ENCODE measurements around the gene ARHGEF3. TPM values are rescaled to one million over a fixed set of nuclear protein-coding genes. Genes with fewer than 3 reads are reported as not detected.

The ARHGEF3 gene
- total and polyA plus RNA-seq, 9 donors: 23.5 to 48.2 (median 39.5) TPM

DNA sequence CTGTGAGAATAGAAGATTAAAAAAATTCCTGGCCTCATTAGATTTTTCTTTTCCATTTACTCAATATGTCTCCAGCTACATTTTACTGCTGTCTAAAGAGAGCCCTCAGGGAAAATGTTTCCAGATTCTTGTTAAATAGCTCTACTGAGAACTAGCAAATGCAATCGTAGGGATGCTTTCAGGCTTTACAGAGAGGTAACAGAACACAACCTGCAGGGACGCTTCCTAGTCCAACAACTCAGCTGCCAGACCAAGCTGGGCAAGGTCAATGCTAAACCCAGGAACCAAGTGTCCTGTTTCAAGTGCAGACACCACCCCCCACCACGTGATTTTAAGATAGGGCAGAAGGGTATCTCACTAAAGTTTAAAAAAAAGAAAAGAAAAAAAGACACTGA lies 25.2 kb downstream of the ARHGEF3 start:
- TF ChIP-seq, protein P1, sequence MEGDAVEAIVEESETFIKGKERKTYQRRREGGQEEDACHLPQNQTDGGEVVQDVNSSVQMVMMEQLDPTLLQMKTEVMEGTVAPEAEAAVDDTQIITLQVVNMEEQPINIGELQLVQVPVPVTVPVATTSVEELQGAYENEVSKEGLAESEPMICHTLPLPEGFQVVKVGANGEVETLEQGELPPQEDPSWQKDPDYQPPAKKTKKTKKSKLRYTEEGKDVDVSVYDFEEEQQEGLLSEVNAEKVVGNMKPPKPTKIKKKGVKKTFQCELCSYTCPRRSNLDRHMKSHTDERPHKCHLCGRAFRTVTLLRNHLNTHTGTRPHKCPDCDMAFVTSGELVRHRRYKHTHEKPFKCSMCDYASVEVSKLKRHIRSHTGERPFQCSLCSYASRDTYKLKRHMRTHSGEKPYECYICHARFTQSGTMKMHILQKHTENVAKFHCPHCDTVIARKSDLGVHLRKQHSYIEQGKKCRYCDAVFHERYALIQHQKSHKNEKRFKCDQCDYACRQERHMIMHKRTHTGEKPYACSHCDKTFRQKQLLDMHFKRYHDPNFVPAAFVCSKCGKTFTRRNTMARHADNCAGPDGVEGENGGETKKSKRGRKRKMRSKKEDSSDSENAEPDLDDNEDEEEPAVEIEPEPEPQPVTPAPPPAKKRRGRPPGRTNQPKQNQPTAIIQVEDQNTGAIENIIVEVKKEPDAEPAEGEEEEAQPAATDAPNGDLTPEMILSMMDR (IDR thresholded peaks at IDR 0.05): no peak
- no peak for TF ChIP-seq POLR2A (IDR thresholded peaks at IDR 0.05)
- TF ChIP-seq EP300 (IDR thresholded peaks at IDR 0.05): no peak
- no peaks in the 10 kb centered on the region for H3K27me3 ChIP-seq
- H3K4me3 ChIP-seq: no peak overlapping the region
- H3K36me3 ChIP-seq: no peaks in the 10 kb centered on the region
- H3K27ac ChIP-seq: no peak overlapping the region
- DNase-seq: no peak
- H3K9me3 ChIP-seq: no peaks in the 10 kb centered on the region
- intact Hi-C loops (cut with DNase I): no loop called here
- WGBS, 3 donors: 64 to 72% (median 71%) methylated on average over 3 of the region's 3 CpGs
- peaks cover 8% of the 10 kb centered on the region for H3K4me1 ChIP-seq (ENCODE audit: insufficient read depth)

DNA sequence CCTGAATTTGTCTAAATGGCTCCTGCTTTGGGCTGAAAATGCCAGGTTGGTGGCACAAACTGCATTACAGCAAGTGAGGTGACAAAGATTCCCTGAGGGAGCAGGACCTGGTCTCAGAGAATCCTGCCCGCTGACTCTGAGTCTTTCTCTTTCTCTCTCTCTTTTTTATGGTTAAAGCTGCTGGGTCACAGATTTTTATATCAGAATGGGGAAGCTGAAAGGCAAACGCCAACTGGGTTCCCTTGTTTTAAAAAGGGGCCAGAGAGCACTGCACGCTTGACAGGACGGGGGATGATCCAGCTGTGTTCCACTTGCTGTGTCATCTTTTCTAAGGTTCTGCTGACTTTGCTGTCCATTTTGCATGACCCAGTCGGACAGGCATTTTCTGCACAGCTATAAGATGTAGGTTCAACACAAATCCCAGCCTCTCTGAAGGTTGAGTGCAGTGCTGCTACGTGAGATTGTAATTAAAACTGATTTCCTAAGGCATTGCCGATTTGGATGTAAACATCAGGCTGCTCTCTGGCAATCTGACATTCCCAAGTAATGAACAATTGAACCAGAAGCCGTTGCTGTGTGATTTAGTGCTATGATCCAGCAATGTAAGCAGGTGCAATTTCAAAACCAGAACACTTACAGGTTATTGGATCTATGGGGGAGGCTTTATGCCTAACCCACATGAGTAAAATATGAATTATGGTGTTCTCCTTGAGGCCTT lies 25.8 kb downstream of the ARHGEF3 start:
- no peak for DNase-seq
- Histone ChIP-seq H3K27ac (no peak overlapping the region), H3K4me1 (ENCODE audit: insufficient read depth) (peaks cover 8% of the 10 kb centered on the region), H3K9me3 (no peaks in the 10 kb centered on the region), H3K4me3 (no peak overlapping the region), H3K27me3 (no peaks in the 10 kb centered on the region), H3K36me3 (no peaks in the 10 kb centered on the region)
- intact Hi-C loops (cut with DNase I): no loop called here
- WGBS, 3 donors: 57 to 66% (median 60%) methylated on average over 8 of the region's 8 CpGs
- TF ChIP-seq, protein P1 (IDR thresholded peaks at IDR 0.05): no peak

DNA sequence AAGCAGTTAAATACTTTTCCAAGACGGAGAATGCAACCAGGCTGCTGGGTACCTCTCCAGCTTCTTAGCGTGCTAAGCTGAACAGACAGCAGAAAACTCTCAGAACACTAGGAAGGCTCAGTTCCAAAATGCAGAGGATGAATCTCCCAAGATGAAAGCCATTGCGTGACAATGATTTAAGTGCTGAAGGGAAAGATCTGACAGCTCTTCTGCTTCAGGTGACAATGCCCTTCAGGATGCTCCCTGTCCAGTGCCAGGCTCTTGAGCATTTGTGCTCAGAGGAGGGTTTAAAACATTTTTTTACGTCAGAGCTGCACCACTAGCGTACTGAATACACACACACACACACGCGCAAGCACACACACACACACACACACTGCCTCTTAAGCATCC lies 26.3 kb downstream of the ARHGEF3 start:
- H3K27me3 ChIP-seq: no peaks in the 10 kb centered on the region
- WGBS, 3 donors: 84 to 91% (median 85%) methylated on average over 7 of the region's 7 CpGs
- no peaks in the 10 kb centered on the region for H3K36me3 ChIP-seq
- H3K27ac ChIP-seq: no peak overlapping the region
- H3K4me3 ChIP-seq: no peak overlapping the region
- H3K9me3 ChIP-seq: no peaks in the 10 kb centered on the region
- DNase-seq: no peak
- intact Hi-C loops (cut with DNase I): no loop called here
- peaks cover 8% of the 10 kb centered on the region for H3K4me1 ChIP-seq (ENCODE audit: insufficient read depth)
- TF ChIP-seq POLR2A (IDR thresholded peaks at IDR 0.05) (no peak), EP300 (IDR thresholded peaks at IDR 0.05) (no peak)
- TF ChIP-seq, protein P1 (IDR thresholded peaks at IDR 0.05): no peak

DNA sequence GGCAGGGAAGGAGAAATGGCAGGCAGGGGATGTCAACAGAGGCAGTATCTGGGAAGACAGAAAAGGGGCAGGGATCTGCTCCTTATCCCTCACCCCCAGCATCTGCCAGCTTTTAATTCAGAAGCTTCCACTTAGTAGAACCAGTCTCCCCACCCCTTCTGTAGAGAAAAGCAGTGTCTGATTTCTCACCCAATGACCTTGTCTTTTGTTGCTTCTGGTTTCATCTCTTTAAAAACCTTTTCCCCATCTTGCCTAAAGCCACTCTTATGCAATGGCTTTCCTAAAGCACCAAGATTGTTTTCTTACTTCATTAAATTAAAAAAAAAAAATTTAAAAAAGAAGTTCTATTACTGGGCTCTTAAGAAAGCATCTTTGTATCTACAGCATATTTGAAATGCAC lies 27.8 kb downstream of the ARHGEF3 start:
- no peaks in the 10 kb centered on the region for H3K27me3 ChIP-seq
- no peaks in the 10 kb centered on the region for H3K9me3 ChIP-seq
- DNase-seq: no peak
- intact Hi-C loops (cut with DNase I): no loop called here
- H3K4me1 ChIP-seq (ENCODE audit: insufficient read depth): peaks cover 12% of the 10 kb centered on the region
- no peak overlapping the region for H3K4me3 ChIP-seq
- no peak overlapping the region for H3K27ac ChIP-seq
- no peaks in the 10 kb centered on the region for H3K36me3 ChIP-seq
- TF ChIP-seq EP300 (IDR thresholded peaks at IDR 0.05) (no peak), POLR2A (IDR thresholded peaks at IDR 0.05) (no peak)
- TF ChIP-seq, protein P1 (IDR thresholded peaks at IDR 0.05): no peak

Measured in ovary (tissue), 9 donors.